PFSK-1 (cell line): Measurements from ENCODE around the gene TPRA1.

Experiments used
- SIN3A ChIP-seq: IDR thresholded peaks from 2 replicates; pipeline ENCODE4 v1.6.1; 2012; ENCODE audit warnings: mild to moderate bottlenecking, low read length, moderate library complexity, borderline replicate concordance; ENCODE audit not compliant: insufficient read depth
- TAF1 ChIP-seq: IDR thresholded peaks from 2 replicates; pipeline ENCODE4 v1.6.1; 2012; ENCODE audit warnings: low read length, control low read depth, borderline replicate concordance; ENCODE audit not compliant: insufficient read depth
- TF ChIP-seq, protein P1 (sequence below), 2 experiments: IDR thresholded peaks; 2 replicates each; pipeline versions ENCODE4 v1.6.1 to v1.8.0; 2011 to 2012; ENCODE audit warnings: low read depth in 2 of 2, low read length in 2 of 2, control low read depth in 1 of 2, inconsistent platforms in 1 of 2, mild to moderate bottlenecking in 1 of 2, moderate library complexity in 1 of 2; ENCODE audit not compliant: insufficient read depth in 1 of 2

DNA sequence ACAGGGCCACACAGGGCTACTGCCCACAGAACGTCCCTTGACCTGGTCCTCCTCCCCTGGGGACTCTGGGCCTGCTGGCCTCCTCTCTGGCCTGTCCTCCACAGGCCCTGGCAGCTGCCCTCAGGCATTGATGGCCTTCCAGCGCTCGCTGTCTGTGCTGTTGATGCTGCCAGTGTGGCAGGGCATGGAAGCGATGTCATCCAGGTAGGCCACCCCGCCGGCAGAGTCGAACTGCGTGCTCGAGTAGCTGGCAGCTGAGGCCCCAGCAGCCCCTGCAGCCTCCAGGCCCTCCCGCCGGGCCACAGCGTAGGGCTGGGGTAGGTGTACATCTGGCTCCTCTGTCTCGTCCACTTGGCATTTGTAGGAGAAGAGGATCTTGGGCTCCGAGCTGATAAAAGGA lies 17.1 kb downstream of the TPRA1 start:
- TF ChIP-seq, protein P1, sequence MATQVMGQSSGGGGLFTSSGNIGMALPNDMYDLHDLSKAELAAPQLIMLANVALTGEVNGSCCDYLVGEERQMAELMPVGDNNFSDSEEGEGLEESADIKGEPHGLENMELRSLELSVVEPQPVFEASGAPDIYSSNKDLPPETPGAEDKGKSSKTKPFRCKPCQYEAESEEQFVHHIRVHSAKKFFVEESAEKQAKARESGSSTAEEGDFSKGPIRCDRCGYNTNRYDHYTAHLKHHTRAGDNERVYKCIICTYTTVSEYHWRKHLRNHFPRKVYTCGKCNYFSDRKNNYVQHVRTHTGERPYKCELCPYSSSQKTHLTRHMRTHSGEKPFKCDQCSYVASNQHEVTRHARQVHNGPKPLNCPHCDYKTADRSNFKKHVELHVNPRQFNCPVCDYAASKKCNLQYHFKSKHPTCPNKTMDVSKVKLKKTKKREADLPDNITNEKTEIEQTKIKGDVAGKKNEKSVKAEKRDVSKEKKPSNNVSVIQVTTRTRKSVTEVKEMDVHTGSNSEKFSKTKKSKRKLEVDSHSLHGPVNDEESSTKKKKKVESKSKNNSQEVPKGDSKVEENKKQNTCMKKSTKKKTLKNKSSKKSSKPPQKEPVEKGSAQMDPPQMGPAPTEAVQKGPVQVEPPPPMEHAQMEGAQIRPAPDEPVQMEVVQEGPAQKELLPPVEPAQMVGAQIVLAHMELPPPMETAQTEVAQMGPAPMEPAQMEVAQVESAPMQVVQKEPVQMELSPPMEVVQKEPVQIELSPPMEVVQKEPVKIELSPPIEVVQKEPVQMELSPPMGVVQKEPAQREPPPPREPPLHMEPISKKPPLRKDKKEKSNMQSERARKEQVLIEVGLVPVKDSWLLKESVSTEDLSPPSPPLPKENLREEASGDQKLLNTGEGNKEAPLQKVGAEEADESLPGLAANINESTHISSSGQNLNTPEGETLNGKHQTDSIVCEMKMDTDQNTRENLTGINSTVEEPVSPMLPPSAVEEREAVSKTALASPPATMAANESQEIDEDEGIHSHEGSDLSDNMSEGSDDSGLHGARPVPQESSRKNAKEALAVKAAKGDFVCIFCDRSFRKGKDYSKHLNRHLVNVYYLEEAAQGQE (IDR thresholded peaks at IDR 0.05; ENCODE audit: insufficient read depth in 1 of 2, low read depth in 2 of 2, low read length in 2 of 2), result no peak
- TF ChIP-seq TAF1 (no peak), SIN3A (no peak)
